Neural cell (in vitro differentiated cells): ENCODE data around the gene VSNL1. TPM values are rescaled to one million over a fixed set of nuclear protein-coding genes. Genes with fewer than 3 reads are reported as not detected.

Experiments
- H2AFZ ChIP-seq: fragments of 200-600, 300-800 bp; sonication (generic), shearing (Covaris generic); 2 replicates; pipeline ENCODE4 v1.6.0; 2014; ENCODE audit warnings: low read depth, mild to moderate bottlenecking, antibody characterized with exemption, low read length, moderate library complexity
- H3F3A ChIP-seq: fragments of 200-600 bp; shearing (Covaris generic); 2 replicates; pipeline ENCODE4 v1.6.1; 2016; ENCODE audit warnings: mild to moderate bottlenecking, moderate library complexity, mixed read lengths, antibody characterized with exemption, low read length; ENCODE audit not compliant: insufficient read depth, poor library complexity, severe bottlenecking
- H3K27ac ChIP-seq: fragments of 200-600, 300-800 bp; sonication (generic), shearing (Covaris generic); 2 replicates; pipeline ENCODE4 v1.5.1; 2014; ENCODE audit warnings: mild to moderate bottlenecking, low read length, moderate library complexity
- H3K27me3 ChIP-seq: fragments of 300-800, 200-600 bp; sonication (generic), shearing (Covaris generic); 2 replicates; pipeline ENCODE4 v1.6.0; 2014; ENCODE audit warnings: mild to moderate bottlenecking, low read depth, low read length, moderate library complexity; ENCODE audit not compliant: insufficient read depth
- H3K36me3 ChIP-seq: fragments of 300-800, 200-600 bp; sonication (generic), shearing (Covaris generic); 2 replicates; pipeline ENCODE4 v1.5.1; 2014; ENCODE audit warnings: mild to moderate bottlenecking, antibody characterized with exemption, low read length, moderate library complexity; ENCODE audit not compliant: insufficient read depth
- H3K4me2 ChIP-seq: fragments of 300-800, 200-600 bp; sonication (generic), shearing (Covaris generic); 2 replicates; pipeline ENCODE4 v1.6.0; 2014; ENCODE audit warnings: mild to moderate bottlenecking, low read length
- H3K4me3 ChIP-seq: fragments of 300-800, 200-600 bp; sonication (generic), shearing (Covaris generic); 2 replicates; pipeline ENCODE4 v1.5.1; 2014; ENCODE audit warnings: mild to moderate bottlenecking, low read length, moderate library complexity
- H3K79me2 ChIP-seq: fragments of 200-600 bp; shearing (Covaris generic); replicated peaks from 2 replicates; pipeline ENCODE4 v1.6.0; 2014; ENCODE audit warnings: mild to moderate bottlenecking, low read length, moderate library complexity; ENCODE audit not compliant: insufficient read depth
- H3K9ac ChIP-seq: fragments of 300-800, 200-600 bp; sonication (generic), shearing (Covaris generic); 2 replicates; pipeline ENCODE4 v1.6.1; 2016; ENCODE audit warnings: mild to moderate bottlenecking, low read length, mixed read lengths
- H3K9me2 ChIP-seq: fragments of 200-600 bp; shearing (Covaris generic); 2 replicates; pipeline ENCODE4 v1.6.1; 2016; ENCODE audit warnings: mild to moderate bottlenecking, low read length, mixed read lengths; ENCODE audit not compliant: insufficient read depth
- H3K9me3 ChIP-seq: fragments of 200-600, 300-800 bp; sonication (generic), shearing (Covaris generic); 2 replicates; pipeline ENCODE4 v1.6.1; 2016; ENCODE audit warnings: mild to moderate bottlenecking, mixed run types, low read length, moderate library complexity, mixed read lengths
- H4K20me1 ChIP-seq: fragments of 200-600 bp; shearing (Covaris generic); 2 replicates; pipeline ENCODE4 v1.6.1; 2016; ENCODE audit warnings: mild to moderate bottlenecking, mixed run types; ENCODE audit not compliant: insufficient read depth
- EP300 ChIP-seq: fragments of 450-650 bp; conservative IDR thresholded peaks from 2 replicates; pipeline ENCODE4 v1.6.1; 2014; ENCODE audit warnings: antibody characterized with exemption, mild to moderate bottlenecking, moderate library complexity; ENCODE audit not compliant: poor library complexity, severe bottlenecking
- EZH2 ChIP-seq: fragments of 200-600, 300-800 bp; shearing (Covaris generic), sonication (generic); IDR thresholded peaks from 2 replicates; pipeline ENCODE4 v1.6.1; 2014; ENCODE audit warnings: antibody characterized with exemption, low read length, borderline replicate concordance, mild to moderate bottlenecking; ENCODE audit not compliant: insufficient read depth, poor library complexity, severe bottlenecking
- MXI1 ChIP-seq: fragments of 450-650 bp; conservative IDR thresholded peaks from 2 replicates; pipeline ENCODE4 v1.6.1; 2014; ENCODE audit warnings: antibody characterized with exemption, mild to moderate bottlenecking; ENCODE audit not compliant: poor library complexity, severe bottlenecking
- POLR2AphosphoS5 ChIP-seq: IDR thresholded peaks from 2 replicates; pipeline ENCODE4 v1.6.1; 2012
- RAD21 ChIP-seq: fragments of 450-650 bp; conservative IDR thresholded peaks from 2 replicates; pipeline ENCODE4 v1.6.1; 2014; ENCODE audit warnings: antibody characterized with exemption, mild to moderate bottlenecking, moderate library complexity
- SMC3 ChIP-seq: fragments of 450-650 bp; conservative IDR thresholded peaks from 2 replicates; pipeline ENCODE4 v1.6.1; 2014; ENCODE audit warnings: antibody characterized with exemption, mild to moderate bottlenecking, moderate library complexity; ENCODE audit not compliant: poor library complexity
- TAF1 ChIP-seq: IDR thresholded peaks from 2 replicates; pipeline ENCODE4 v1.6.1; 2012; ENCODE audit warnings: low read depth
- polyA plus RNA-seq: library from polyadenylated mRNA; depleted of rRNA; stranded (reverse); fragments of >200 nt; gene quantifications from 2 replicates; pipeline ENCODE4 v1.2.3, GENCODE V29; 2014
- TF ChIP-seq, protein P1 (sequence below): fragments of 450-650 bp; IDR thresholded peaks from 2 replicates; pipeline ENCODE4 v1.5.1; 2014; ENCODE audit warnings: antibody characterized with exemption, mild to moderate bottlenecking, moderate library complexity; ENCODE audit not compliant: poor library complexity, severe bottlenecking
- TF ChIP-seq, protein P2 (sequence below): IDR thresholded peaks from 2 replicates; pipeline ENCODE4 v1.6.1; 2012; ENCODE audit warnings: borderline replicate concordance

The VSNL1 gene
- polyA plus RNA-seq, 1 donor from 2014 or later = 69.7 TPM

DNA sequence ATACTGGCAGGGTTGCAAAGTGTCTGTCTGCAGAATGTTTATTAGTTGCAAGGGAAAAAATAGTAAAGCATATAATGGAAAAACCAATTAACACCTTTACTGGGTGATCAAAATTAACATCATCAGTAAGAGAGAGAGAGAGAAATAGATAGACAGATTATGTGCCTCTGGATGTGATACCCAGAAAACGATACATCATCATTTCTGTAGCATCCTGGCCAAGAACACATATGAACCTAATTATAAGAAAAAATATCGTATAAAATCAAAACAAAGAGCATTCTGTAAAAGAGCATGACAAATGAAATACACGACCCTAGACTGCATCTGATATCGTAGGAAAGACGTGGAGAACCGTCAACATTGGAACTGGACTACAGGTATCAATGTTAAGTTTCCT, 148.5 kb downstream of the VSNL1 start:
- Histone ChIP-seq H3K9me3 (no peaks in the 10 kb centered on the region), H3F3A (no peaks in the 10 kb centered on the region), H3K9me2 (no peaks in the 10 kb centered on the region), H3K36me3 (no peaks in the 10 kb centered on the region), H3K27me3 (no peaks in the 10 kb centered on the region), H4K20me1 (no peaks in the 10 kb centered on the region), H3K9ac (no peak overlapping the region), H3K27ac (no peak overlapping the region), H2AFZ (no peak overlapping the region), H3K4me2 (no peak overlapping the region), H3K79me2 (no peaks in the 10 kb centered on the region), H3K4me3 (no peak overlapping the region)
- TF ChIP-seq SMC3 = no peak
- TF ChIP-seq RAD21 = no peak
- TF ChIP-seq, protein P1, sequence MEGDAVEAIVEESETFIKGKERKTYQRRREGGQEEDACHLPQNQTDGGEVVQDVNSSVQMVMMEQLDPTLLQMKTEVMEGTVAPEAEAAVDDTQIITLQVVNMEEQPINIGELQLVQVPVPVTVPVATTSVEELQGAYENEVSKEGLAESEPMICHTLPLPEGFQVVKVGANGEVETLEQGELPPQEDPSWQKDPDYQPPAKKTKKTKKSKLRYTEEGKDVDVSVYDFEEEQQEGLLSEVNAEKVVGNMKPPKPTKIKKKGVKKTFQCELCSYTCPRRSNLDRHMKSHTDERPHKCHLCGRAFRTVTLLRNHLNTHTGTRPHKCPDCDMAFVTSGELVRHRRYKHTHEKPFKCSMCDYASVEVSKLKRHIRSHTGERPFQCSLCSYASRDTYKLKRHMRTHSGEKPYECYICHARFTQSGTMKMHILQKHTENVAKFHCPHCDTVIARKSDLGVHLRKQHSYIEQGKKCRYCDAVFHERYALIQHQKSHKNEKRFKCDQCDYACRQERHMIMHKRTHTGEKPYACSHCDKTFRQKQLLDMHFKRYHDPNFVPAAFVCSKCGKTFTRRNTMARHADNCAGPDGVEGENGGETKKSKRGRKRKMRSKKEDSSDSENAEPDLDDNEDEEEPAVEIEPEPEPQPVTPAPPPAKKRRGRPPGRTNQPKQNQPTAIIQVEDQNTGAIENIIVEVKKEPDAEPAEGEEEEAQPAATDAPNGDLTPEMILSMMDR = no peak
- TF ChIP-seq POLR2AphosphoS5 = no peak
- TF ChIP-seq TAF1 = no peak
- no peak for TF ChIP-seq EP300
- TF ChIP-seq EZH2 = no peak
- TF ChIP-seq, protein P2, sequence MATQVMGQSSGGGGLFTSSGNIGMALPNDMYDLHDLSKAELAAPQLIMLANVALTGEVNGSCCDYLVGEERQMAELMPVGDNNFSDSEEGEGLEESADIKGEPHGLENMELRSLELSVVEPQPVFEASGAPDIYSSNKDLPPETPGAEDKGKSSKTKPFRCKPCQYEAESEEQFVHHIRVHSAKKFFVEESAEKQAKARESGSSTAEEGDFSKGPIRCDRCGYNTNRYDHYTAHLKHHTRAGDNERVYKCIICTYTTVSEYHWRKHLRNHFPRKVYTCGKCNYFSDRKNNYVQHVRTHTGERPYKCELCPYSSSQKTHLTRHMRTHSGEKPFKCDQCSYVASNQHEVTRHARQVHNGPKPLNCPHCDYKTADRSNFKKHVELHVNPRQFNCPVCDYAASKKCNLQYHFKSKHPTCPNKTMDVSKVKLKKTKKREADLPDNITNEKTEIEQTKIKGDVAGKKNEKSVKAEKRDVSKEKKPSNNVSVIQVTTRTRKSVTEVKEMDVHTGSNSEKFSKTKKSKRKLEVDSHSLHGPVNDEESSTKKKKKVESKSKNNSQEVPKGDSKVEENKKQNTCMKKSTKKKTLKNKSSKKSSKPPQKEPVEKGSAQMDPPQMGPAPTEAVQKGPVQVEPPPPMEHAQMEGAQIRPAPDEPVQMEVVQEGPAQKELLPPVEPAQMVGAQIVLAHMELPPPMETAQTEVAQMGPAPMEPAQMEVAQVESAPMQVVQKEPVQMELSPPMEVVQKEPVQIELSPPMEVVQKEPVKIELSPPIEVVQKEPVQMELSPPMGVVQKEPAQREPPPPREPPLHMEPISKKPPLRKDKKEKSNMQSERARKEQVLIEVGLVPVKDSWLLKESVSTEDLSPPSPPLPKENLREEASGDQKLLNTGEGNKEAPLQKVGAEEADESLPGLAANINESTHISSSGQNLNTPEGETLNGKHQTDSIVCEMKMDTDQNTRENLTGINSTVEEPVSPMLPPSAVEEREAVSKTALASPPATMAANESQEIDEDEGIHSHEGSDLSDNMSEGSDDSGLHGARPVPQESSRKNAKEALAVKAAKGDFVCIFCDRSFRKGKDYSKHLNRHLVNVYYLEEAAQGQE = no peak
- TF ChIP-seq MXI1 = no peak

DNA sequence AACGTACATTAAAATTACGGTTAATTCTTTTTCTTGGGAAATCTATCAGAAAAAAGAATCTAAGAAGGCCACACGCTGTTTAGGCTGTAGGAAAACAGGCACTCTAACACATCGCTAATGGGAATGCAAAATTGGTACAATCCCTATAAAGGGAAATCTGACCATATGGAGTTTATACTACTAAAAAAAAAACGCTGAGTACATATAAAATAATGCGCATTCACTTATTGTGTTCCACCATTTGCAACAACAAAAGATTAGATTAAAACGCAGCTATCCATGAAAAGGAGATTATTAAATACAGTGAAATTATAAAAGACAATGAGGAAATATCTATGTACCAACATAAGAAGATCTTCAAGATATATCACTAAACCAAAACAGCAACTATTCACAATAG, 150.3 kb downstream of the VSNL1 start:
- H3K79me2 ChIP-seq = no peaks in the 10 kb centered on the region
- H3K4me3 ChIP-seq = no peak overlapping the region
- H3K9me2 ChIP-seq = no peaks in the 10 kb centered on the region
- H2AFZ ChIP-seq = no peak overlapping the region
- no peaks in the 10 kb centered on the region for H4K20me1 ChIP-seq
- no peaks in the 10 kb centered on the region for H3F3A ChIP-seq
- no peak overlapping the region for H3K9ac ChIP-seq
- TF ChIP-seq MXI1 (no peak), EP300 (no peak), SMC3 (no peak), EZH2 (no peak), POLR2AphosphoS5 (no peak), RAD21 (no peak), TAF1 (no peak)
- TF ChIP-seq, protein P2 = no peak
- TF ChIP-seq, protein P1 = no peak
- no peaks in the 10 kb centered on the region for H3K27me3 ChIP-seq
- H3K4me2 ChIP-seq = no peak overlapping the region
- no peak overlapping the region for H3K27ac ChIP-seq
- H3K36me3 ChIP-seq = no peaks in the 10 kb centered on the region
- H3K9me3 ChIP-seq = no peaks in the 10 kb centered on the region
